Ishikawa (cell line): ENCODE measurements around the gene MID1.

Source experiments
- CEBPB ChIP-seq: IDR thresholded peaks from 2 replicates; pipeline ENCODE4 v1.6.1; 2012
- CREB1 ChIP-seq: IDR thresholded peaks from 2 replicates; pipeline ENCODE4 v1.6.1; 2012; ENCODE audit warnings: low read depth
- EGR1 ChIP-seq: IDR thresholded peaks from 2 replicates; pipeline ENCODE4 v1.6.1; 2012
- EP300 ChIP-seq: IDR thresholded peaks from 2 replicates; pipeline ENCODE4 v1.6.1; 2012; ENCODE audit warnings: borderline replicate concordance
- FOXM1 ChIP-seq: IDR thresholded peaks from 2 replicates; pipeline ENCODE4 v1.6.1; 2012; ENCODE audit warnings: low read depth, borderline replicate concordance
- NFIC ChIP-seq: IDR thresholded peaks from 2 replicates; pipeline ENCODE4 v1.6.1; 2012
- RAD21 ChIP-seq: IDR thresholded peaks from 2 replicates; pipeline ENCODE4 v1.6.1; 2012; ENCODE audit warnings: low read depth
- TAF1 ChIP-seq: IDR thresholded peaks from 2 replicates; pipeline ENCODE4 v1.6.1; 2012; ENCODE audit warnings: low read depth, mild to moderate bottlenecking
- TCF12 ChIP-seq: IDR thresholded peaks from 2 replicates; pipeline ENCODE4 v1.6.1; 2012; ENCODE audit warnings: low read depth
- TEAD4 ChIP-seq: IDR thresholded peaks from 2 replicates; pipeline ENCODE4 v1.6.1; 2012
- USF1 ChIP-seq: IDR thresholded peaks from 2 replicates; pipeline ENCODE4 v1.6.1; 2012
- YY1 ChIP-seq: IDR thresholded peaks from 2 replicates; pipeline ENCODE4 v1.6.1; 2012; ENCODE audit warnings: low read depth
- ZBTB7A ChIP-seq: IDR thresholded peaks from 2 replicates; pipeline ENCODE4 v1.6.1; 2012; ENCODE audit warnings: low read depth
- TF ChIP-seq, protein P1 (sequence below): IDR thresholded peaks from 2 replicates; pipeline ENCODE4 v1.6.1; 2012; ENCODE audit warnings: low read depth, mild to moderate bottlenecking
- TF ChIP-seq, protein P2 (sequence below): IDR thresholded peaks from 2 replicates; pipeline ENCODE4 v1.6.1; 2012

Gene MID1

GRCh38 chrX:10507876-10508275 is 112.5 kb downstream of the MID1 start:
- TF ChIP-seq CEBPB: no peak
- no peak for TF ChIP-seq TEAD4
- TF ChIP-seq CREB1: no peak
- TF ChIP-seq, protein P1, sequence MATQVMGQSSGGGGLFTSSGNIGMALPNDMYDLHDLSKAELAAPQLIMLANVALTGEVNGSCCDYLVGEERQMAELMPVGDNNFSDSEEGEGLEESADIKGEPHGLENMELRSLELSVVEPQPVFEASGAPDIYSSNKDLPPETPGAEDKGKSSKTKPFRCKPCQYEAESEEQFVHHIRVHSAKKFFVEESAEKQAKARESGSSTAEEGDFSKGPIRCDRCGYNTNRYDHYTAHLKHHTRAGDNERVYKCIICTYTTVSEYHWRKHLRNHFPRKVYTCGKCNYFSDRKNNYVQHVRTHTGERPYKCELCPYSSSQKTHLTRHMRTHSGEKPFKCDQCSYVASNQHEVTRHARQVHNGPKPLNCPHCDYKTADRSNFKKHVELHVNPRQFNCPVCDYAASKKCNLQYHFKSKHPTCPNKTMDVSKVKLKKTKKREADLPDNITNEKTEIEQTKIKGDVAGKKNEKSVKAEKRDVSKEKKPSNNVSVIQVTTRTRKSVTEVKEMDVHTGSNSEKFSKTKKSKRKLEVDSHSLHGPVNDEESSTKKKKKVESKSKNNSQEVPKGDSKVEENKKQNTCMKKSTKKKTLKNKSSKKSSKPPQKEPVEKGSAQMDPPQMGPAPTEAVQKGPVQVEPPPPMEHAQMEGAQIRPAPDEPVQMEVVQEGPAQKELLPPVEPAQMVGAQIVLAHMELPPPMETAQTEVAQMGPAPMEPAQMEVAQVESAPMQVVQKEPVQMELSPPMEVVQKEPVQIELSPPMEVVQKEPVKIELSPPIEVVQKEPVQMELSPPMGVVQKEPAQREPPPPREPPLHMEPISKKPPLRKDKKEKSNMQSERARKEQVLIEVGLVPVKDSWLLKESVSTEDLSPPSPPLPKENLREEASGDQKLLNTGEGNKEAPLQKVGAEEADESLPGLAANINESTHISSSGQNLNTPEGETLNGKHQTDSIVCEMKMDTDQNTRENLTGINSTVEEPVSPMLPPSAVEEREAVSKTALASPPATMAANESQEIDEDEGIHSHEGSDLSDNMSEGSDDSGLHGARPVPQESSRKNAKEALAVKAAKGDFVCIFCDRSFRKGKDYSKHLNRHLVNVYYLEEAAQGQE: no peak
- no peak for TF ChIP-seq TCF12
- TF ChIP-seq YY1: no peak
- TF ChIP-seq, protein P2, sequence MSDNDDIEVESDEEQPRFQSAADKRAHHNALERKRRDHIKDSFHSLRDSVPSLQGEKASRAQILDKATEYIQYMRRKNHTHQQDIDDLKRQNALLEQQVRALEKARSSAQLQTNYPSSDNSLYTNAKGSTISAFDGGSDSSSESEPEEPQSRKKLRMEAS: no peak
- no peak for TF ChIP-seq EGR1
- no peak for TF ChIP-seq NFIC
- TF ChIP-seq ZBTB7A: no peak
- TF ChIP-seq FOXM1: no peak
- TF ChIP-seq RAD21: no peak
- TF ChIP-seq EP300: no peak
- no peak for TF ChIP-seq TAF1

GRCh38 chrX:10507181-10507580 is 113.2 kb downstream of the MID1 start:
- TF ChIP-seq NFIC (peak; percentile 57; the same call in 1 of the 2 replicates), TEAD4 (peak; percentile 44; the same call in 1 of the 2 replicates)
- TF ChIP-seq, protein P1: no peak

- TF ChIP-seq TAF1: no peak
- no peak for TF ChIP-seq USF1
- TF ChIP-seq, protein P1: no peak
- no peak for TF ChIP-seq FOXM1
- no peak for TF ChIP-seq CEBPB
- TF ChIP-seq EP300: no peak
- TF ChIP-seq NFIC: no peak
- TF ChIP-seq, protein P2: no peak
Observed at GRCh38 chrX:10506781-10507180, 113.6 kb downstream of the MID1 start.

DNA sequence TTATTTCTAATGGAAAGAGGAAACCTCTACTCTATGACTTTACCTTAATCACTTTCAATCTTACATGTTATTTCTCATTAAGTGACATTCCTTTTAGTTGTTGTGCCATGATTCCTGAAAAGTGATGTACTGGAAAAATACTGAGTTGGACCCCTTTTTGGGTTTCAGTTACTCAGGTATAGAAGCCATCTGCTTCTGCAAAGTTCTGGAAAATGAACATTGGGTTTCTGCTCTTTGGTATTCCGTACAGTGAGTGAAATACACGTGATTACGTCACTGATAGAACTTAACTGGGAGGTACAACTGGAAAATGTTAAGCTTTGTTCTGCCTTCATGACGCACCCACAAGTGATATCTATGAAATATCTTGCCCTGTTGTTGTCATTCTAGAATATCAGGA is 114.7 kb downstream of the MID1 start:
- TF ChIP-seq TAF1: no peak
- TF ChIP-seq TCF12: no peak
- TF ChIP-seq CEBPB: no peak
- no peak for TF ChIP-seq YY1
- TF ChIP-seq NFIC: no peak
- no peak for TF ChIP-seq USF1
- no peak for TF ChIP-seq FOXM1
- no peak for TF ChIP-seq TEAD4
- TF ChIP-seq EP300: no peak
- TF ChIP-seq RAD21: no peak
- no peak for TF ChIP-seq ZBTB7A
- TF ChIP-seq, protein P2: no peak
- TF ChIP-seq CREB1: no peak
- no peak for TF ChIP-seq EGR1
- TF ChIP-seq, protein P1: no peak
